IMR-90 (cell line): ENCODE measurements around the gene GALNT5. TPM values are rescaled to one million over a fixed set of nuclear protein-coding genes. Genes with fewer than 3 reads are reported as not detected.

Experiments
- ATAC-seq: fragments of 200-7000 bp; cut with Tn5 transposase; 2 replicates; pipeline ENCODE4 v1.9.1; 2020; ENCODE audit warnings: low read depth, mild to moderate bottlenecking, moderate library complexity
- BruUV-seq: library from RNA; stranded (reverse); fragments of 400-500 nt; replicated peaks from 2 replicates; lab custom pipeline; 2021; lab: Mats Ljungman, UMichigan
- CTCF ChIA-PET: fragments of 300-600 bp; formaldehyde crosslinking; extraction: SDS; loops from one replicate; lab custom pipeline; 2021; ENCODE audit warnings: antibody characterized with exemption; lab: Yijun Ruan, JAX
- POLR2A ChIA-PET: fragments of 300-600 bp; sonication (Branson Sonifier 250); formaldehyde crosslinking; loops from one replicate; lab custom pipeline; 2022; ENCODE audit warnings: antibody characterized with exemption; ENCODE audit not compliant: unreplicated experiment; lab: Charles Lee
- DNase-seq: peaks from one replicate; pipeline ENCODE4 v3.0.0; 2013
- H2AFZ ChIP-seq: replicated peaks from 2 replicates; pipeline ENCODE3; 2013; ENCODE audit warnings: low read length, mild to moderate bottlenecking; ENCODE audit not compliant: poor library complexity
- H2AK5ac ChIP-seq: 2 replicates; pipeline ENCODE4 v1.6.1; 2013; ENCODE audit warnings: low read depth, low read length, inconsistent platforms
- H2AK9ac ChIP-seq: replicated peaks from 2 replicates; pipeline ENCODE3; 2013; ENCODE audit warnings: mild to moderate bottlenecking, low read depth, low read length, moderate library complexity; ENCODE audit not compliant: poor library complexity
- H2BK120ac ChIP-seq: 2 replicates; pipeline ENCODE4 v1.6.1; 2013; ENCODE audit warnings: low read depth, low read length, inconsistent platforms
- H2BK15ac ChIP-seq: 3 replicates; pipeline ENCODE4 v1.6.1; 2013; ENCODE audit warnings: low read depth, low read length, inconsistent platforms
- H2BK20ac ChIP-seq: 2 replicates; pipeline ENCODE4 v1.6.1; 2013; ENCODE audit warnings: low read depth, mild to moderate bottlenecking, inconsistent platforms, low read length, moderate library complexity
- H2BK5ac ChIP-seq: 2 replicates; pipeline ENCODE4 v1.6.1; 2013; ENCODE audit warnings: mild to moderate bottlenecking, low read depth, low read length, inconsistent platforms; ENCODE audit not compliant: poor library complexity, severe bottlenecking
- H3K14ac ChIP-seq: replicated peaks from 2 replicates; pipeline ENCODE4 v1.6.1; 2013; ENCODE audit warnings: low read depth, low read length, inconsistent platforms
- H3K18ac ChIP-seq: 2 replicates; pipeline ENCODE4 v1.6.1; 2013; ENCODE audit warnings: low read depth, low read length, control low read depth
- H3K23ac ChIP-seq: 2 replicates; pipeline ENCODE4 v1.6.1; 2013; ENCODE audit warnings: low read depth, low read length, inconsistent platforms
- H3K27ac ChIP-seq: 2 replicates; pipeline ENCODE4 v1.5.1; 2013; ENCODE audit warnings: mild to moderate bottlenecking, control low read depth, low read length; ENCODE audit not compliant: insufficient read depth
- H3K27me3 ChIP-seq: 2 replicates; pipeline ENCODE4 v1.6.1; 2013; ENCODE audit warnings: low read length; ENCODE audit not compliant: control insufficient read depth, insufficient read depth
- H3K36me3 ChIP-seq: 2 replicates; pipeline ENCODE4 v1.6.1; 2013; ENCODE audit warnings: low read length, mixed read lengths; ENCODE audit not compliant: control insufficient read depth, insufficient read depth
- H3K4ac ChIP-seq: 2 replicates; pipeline ENCODE4 v1.6.1; 2013; ENCODE audit warnings: low read depth, low read length, inconsistent platforms
- H3K4me1 ChIP-seq: 2 replicates; pipeline ENCODE4 v1.6.1; 2013; ENCODE audit warnings: low read length, mixed read lengths; ENCODE audit not compliant: control insufficient read depth, insufficient read depth
- H3K4me2 ChIP-seq: 2 replicates; pipeline ENCODE4 v1.6.1; 2013; ENCODE audit warnings: low read depth, mild to moderate bottlenecking, control low read depth, low read length, moderate library complexity
- H3K4me3 ChIP-seq: 2 replicates; pipeline ENCODE4 v1.5.1; 2013; ENCODE audit warnings: low read depth, mild to moderate bottlenecking, control low read depth, low read length, moderate library complexity; ENCODE audit not compliant: insufficient read depth
- H3K56ac ChIP-seq: 2 replicates; pipeline ENCODE4 v1.6.1; 2013; ENCODE audit warnings: low read length, inconsistent platforms; ENCODE audit not compliant: insufficient read depth; ENCODE audit errors: extremely low read depth
- H3K79me1 ChIP-seq, 2 experiments: 2 replicates each; pipeline ENCODE4 v1.6.1; 2013; ENCODE audit warnings: low read length in 2 of 2, inconsistent platforms in 1 of 2, low read depth in 1 of 2
- H3K9ac ChIP-seq: 2 replicates; pipeline ENCODE4 v1.6.1; 2013; ENCODE audit warnings: low read depth, low read length, control low read depth
- H3K9me1 ChIP-seq: 2 replicates; pipeline ENCODE4 v1.6.1; 2013; ENCODE audit warnings: low read length, inconsistent platforms; ENCODE audit not compliant: insufficient read depth
- H3K9me3 ChIP-seq: 2 replicates; pipeline ENCODE4 v1.6.1; 2013; ENCODE audit warnings: low read length; ENCODE audit not compliant: control insufficient read depth, insufficient read depth
- H4K20me1 ChIP-seq: 2 replicates; pipeline ENCODE4 v1.6.1; 2013; ENCODE audit warnings: low read length, inconsistent platforms; ENCODE audit not compliant: insufficient read depth
- H4K5ac ChIP-seq: 2 replicates; pipeline ENCODE4 v1.6.1; 2013; ENCODE audit warnings: mild to moderate bottlenecking, low read depth, low read length, control low read depth
- H4K8ac ChIP-seq, 2 experiments: 2 replicates each; pipeline ENCODE4 v1.6.1; 2013; ENCODE audit warnings: low read depth in 2 of 2, low read length in 2 of 2, control low read depth in 1 of 2, inconsistent platforms in 1 of 2
- H4K91ac ChIP-seq: 2 replicates; pipeline ENCODE4 v1.6.1; 2013; ENCODE audit warnings: low read depth, low read length, inconsistent platforms; ENCODE audit not compliant: insufficient read depth
- BHLHE40 ChIP-seq: fragments of 150-350 bp; IDR thresholded peaks from 2 replicates; pipeline ENCODE4 v1.6.1; 2016; ENCODE audit warnings: mild to moderate bottlenecking, low read depth, low read length
- CEBPB ChIP-seq: IDR thresholded peaks from 2 replicates; pipeline ENCODE4 v1.6.1; 2012; ENCODE audit warnings: low read depth, low read length, improper control_type of control experiment
- CHD1 ChIP-seq: IDR thresholded peaks from 2 replicates; pipeline ENCODE4 v1.6.1; 2012; ENCODE audit warnings: low read depth, low read length, improper control_type of control experiment
- CTCF ChIP-seq: conservative IDR thresholded peaks from 2 replicates; pipeline ENCODE4 v1.5.1; 2012; ENCODE audit warnings: mild to moderate bottlenecking, low read depth, low read length, improper control_type of control experiment
- FOS ChIP-seq: fragments of 150-350 bp; IDR thresholded peaks from 2 replicates; pipeline ENCODE4 v1.6.1; 2016; ENCODE audit warnings: low read depth, low read length
- MAFK ChIP-seq: IDR thresholded peaks from 2 replicates; pipeline ENCODE4 v1.6.1; 2012; ENCODE audit warnings: low read depth, low read length, improper control_type of control experiment
- MAZ ChIP-seq: IDR thresholded peaks from 2 replicates; pipeline ENCODE4 v1.6.1; 2012; ENCODE audit warnings: low read depth, mild to moderate bottlenecking, low read length, improper control_type of control experiment, moderate library complexity, borderline replicate concordance
- MXI1 ChIP-seq: IDR thresholded peaks from 2 replicates; pipeline ENCODE4 v1.6.1; 2012; ENCODE audit warnings: low read depth, mild to moderate bottlenecking, low read length, moderate library complexity, borderline replicate concordance
- NFE2L2 ChIP-seq: fragments of 150-350 bp; IDR thresholded peaks from 2 replicates; pipeline ENCODE4 v1.6.1; 2016; ENCODE audit warnings: low read depth, mild to moderate bottlenecking, low read length
- POLR2A ChIP-seq: IDR thresholded peaks from 2 replicates; pipeline ENCODE4 v1.6.1; 2012; ENCODE audit warnings: mild to moderate bottlenecking, low read depth, low read length
- RAD21 ChIP-seq: IDR thresholded peaks from 2 replicates; pipeline ENCODE4 v1.6.1; 2012; ENCODE audit warnings: low read length, improper control_type of control experiment
- RCOR1 ChIP-seq: IDR thresholded peaks from 2 replicates; pipeline ENCODE4 v1.6.1; 2012; ENCODE audit warnings: mild to moderate bottlenecking, low read length, improper control_type of control experiment; ENCODE audit not compliant: insufficient replicate concordance
- RFX5 ChIP-seq: IDR thresholded peaks from 2 replicates; pipeline ENCODE4 v1.8.0; 2012; ENCODE audit warnings: low read depth, mild to moderate bottlenecking, low read length, moderate library complexity
- SMC3 ChIP-seq: fragments of 150-350 bp; IDR thresholded peaks from 2 replicates; pipeline ENCODE4 v1.6.1; 2016; ENCODE audit warnings: low read depth, mild to moderate bottlenecking, antibody characterized with exemption, low read length, moderate library complexity
- USF2 ChIP-seq: fragments of 150-350 bp; IDR thresholded peaks from 2 replicates; pipeline ENCODE4 v1.6.1; 2017; ENCODE audit warnings: mild to moderate bottlenecking, antibody characterized with exemption, low read length, low read depth
- WGBS, 2 experiments: methylation state at CpG; one replicate each; pipeline versions ENCODE4 v1.1.5 to v1.1.7; 2013; ENCODE audit warnings: missing lambda C conversion rate in 2 of 2; ENCODE audit not compliant: insufficient read length in 1 of 2; ENCODE audit errors: extremely low coverage in 2 of 2; 5-methylcytosine and 5-hydroxymethylcytosine counted together
- dilution Hi-C: fragments of 300-500 bp; cut with HindIII; formaldehyde crosslinking; loops from one replicate; pipeline ENCODE4 v1.14.3; 2018; ENCODE audit warnings: low sequenced_read_pairs; ENCODE audit not compliant: unreplicated experiment
- in situ Hi-C: fragments of 300-500 bp; cut with MboI; formaldehyde crosslinking; loops from 3 replicates; pipeline ENCODE4 v1.14.3; 2019; ENCODE audit warnings: low sequenced_read_pairs, inconsistent platforms, mixed read lengths
- intact Hi-C: fragments of 100-400 bp; cut with micrococcal nuclease; formaldehyde crosslinking; loops from 2 replicates; pipeline ENCODE4 v1.10.0; 2022
- polyA plus RNA-seq, 3 experiments: library from polyadenylated mRNA; depleted of rRNA; stranded (reverse); fragments of >200 nt; gene quantifications; 2 replicates each; pipeline ENCODE4 v1.2.3, GENCODE V29; 2012; ENCODE audit warnings: low replicate concordance in 1 of 3
- total RNA-seq: library from RNA; depleted of rRNA; stranded (reverse); fragments of >200 nt; gene quantifications from 2 replicates; pipeline ENCODE4 v1.2.3, GENCODE V29; 2012
- TF ChIP-seq, protein P1 (sequence below): fragments of 150-350 bp; IDR thresholded peaks from 2 replicates; pipeline ENCODE4 v1.6.1; 2016; ENCODE audit warnings: low read depth, mild to moderate bottlenecking, low read length, moderate library complexity, borderline replicate concordance

GALNT5 gene
- total and polyA plus RNA-seq, 2 of the 4 experiments (the other 2 are of a cell fraction) = 36.3 to 63.3 TPM

DNA sequence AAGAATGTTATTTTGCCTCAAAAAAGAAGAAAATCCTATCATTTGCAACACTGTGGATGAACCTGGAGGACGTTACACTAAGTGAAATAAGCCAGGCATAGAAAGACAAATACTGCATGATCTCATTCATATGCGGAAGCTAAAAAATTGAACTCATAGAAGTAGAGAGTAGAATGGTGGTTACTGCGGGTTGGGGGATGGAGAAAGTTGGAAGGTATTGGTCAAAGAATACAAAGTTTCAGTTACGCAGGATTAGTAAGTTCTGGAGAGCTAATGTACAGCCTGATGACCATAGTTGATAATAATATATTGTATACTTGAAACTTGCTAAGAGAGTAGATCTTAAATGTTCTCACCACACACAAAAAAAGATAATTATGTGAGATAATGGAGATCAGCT, 5.0 kb upstream of the GALNT5 start:
- WGBS, 2 experiments = no CpG with 5 or more reads among the region's 4 CpGs
- H3K9me3 ChIP-seq = no peaks in the 10 kb centered on the region
- H2BK15ac ChIP-seq = no peak overlapping the region
- no peak overlapping the region for H3K4ac ChIP-seq
- H3K27me3 ChIP-seq = no peaks in the 10 kb centered on the region
- H3K4me3 ChIP-seq = no peak overlapping the region
- in situ Hi-C loops = no loop called here
- no peak overlapping the region for H2BK20ac ChIP-seq
- intact Hi-C loops = no loop called here
- TF ChIP-seq BHLHE40 (no peak), POLR2A (no peak), RAD21 (no peak), CHD1 (no peak), RFX5 (no peak), MAZ (no peak), SMC3 (no peak), USF2 (no peak), MAFK (no peak), FOS (no peak), NFE2L2 (no peak), MXI1 (no peak), CEBPB (no peak), CTCF (no peak), RCOR1 (no peak)
- TF ChIP-seq, protein P1, sequence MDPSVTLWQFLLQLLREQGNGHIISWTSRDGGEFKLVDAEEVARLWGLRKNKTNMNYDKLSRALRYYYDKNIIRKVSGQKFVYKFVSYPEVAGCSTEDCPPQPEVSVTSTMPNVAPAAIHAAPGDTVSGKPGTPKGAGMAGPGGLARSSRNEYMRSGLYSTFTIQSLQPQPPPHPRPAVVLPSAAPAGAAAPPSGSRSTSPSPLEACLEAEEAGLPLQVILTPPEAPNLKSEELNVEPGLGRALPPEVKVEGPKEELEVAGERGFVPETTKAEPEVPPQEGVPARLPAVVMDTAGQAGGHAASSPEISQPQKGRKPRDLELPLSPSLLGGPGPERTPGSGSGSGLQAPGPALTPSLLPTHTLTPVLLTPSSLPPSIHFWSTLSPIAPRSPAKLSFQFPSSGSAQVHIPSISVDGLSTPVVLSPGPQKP = no peak
- no TSS peak for BruUV-seq
- no peak overlapping the region for H4K91ac ChIP-seq
- no peak overlapping the region for H3K9ac ChIP-seq
- ATAC-seq = no peak
- no peak overlapping the region for H2AK9ac ChIP-seq
- ChIA-PET POLR2A (no interaction called here), CTCF (no interaction called here)
- H3K79me1 ChIP-seq = peaks cover 4 to 16% of the 10 kb centered on the region in 2 experiments
- H3K18ac ChIP-seq = no peak overlapping the region
- no peak overlapping the region for H4K5ac ChIP-seq
- H3K36me3 ChIP-seq = no peaks in the 10 kb centered on the region
- H2AK5ac ChIP-seq = no peak overlapping the region
- dilution Hi-C loops = no loop called here
- H3K4me2 ChIP-seq = no peak overlapping the region
- H3K56ac ChIP-seq = no peak overlapping the region
- no peak overlapping the region for H3K23ac ChIP-seq
- no peak for DNase-seq
- H2BK5ac ChIP-seq = no peak overlapping the region
- H3K9me1 ChIP-seq = peaks cover 2% of the 10 kb centered on the region; the same call in 1 of the 2 replicates
- H4K20me1 ChIP-seq = no peaks in the 10 kb centered on the region
- H2BK120ac ChIP-seq = no peak overlapping the region
- H3K27ac ChIP-seq = no peak overlapping the region
- no peak overlapping the region for H2AFZ ChIP-seq
- no peak overlapping the region for H3K14ac ChIP-seq
- no peak overlapping the region for H4K8ac ChIP-seq
- peaks cover 9% of the 10 kb centered on the region for H3K4me1 ChIP-seq
